Fibroblast of the aortic adventitia (primary cell): ENCODE results near the gene TNFRSF18. TPM values are rescaled to one million over a fixed set of nuclear protein-coding genes. Genes with fewer than 3 reads are reported as not detected.
A peak's percentile ranks its signal among the peaks of the same experiment; 100 is the strongest.

Experiments used
- DNase-seq: peaks from one replicate; pipeline ENCODE4 v3.0.0-alpha.2; 2010; ENCODE audit warnings: low read depth
- H3K4me3 ChIP-seq: 2 replicates; pipeline ENCODE4 v1.5.1; 2011; ENCODE audit warnings: low read depth, mild to moderate bottlenecking, control low read depth, low read length, moderate library complexity
- CTCF ChIP-seq: IDR thresholded peaks from 2 replicates; pipeline ENCODE4 v1.5.1; 2011; ENCODE audit warnings: mild to moderate bottlenecking, low read length, control low read depth, inconsistent platforms; ENCODE audit not compliant: insufficient read depth
- total RNA-seq: library from RNA; depleted of rRNA; stranded (reverse); fragments of >200 nt; gene quantifications from 2 replicates; pipeline ENCODE4 v1.2.3, GENCODE V29; 2012; ENCODE audit warnings: low replicate concordance

The TNFRSF18 gene
- not detected in 2 replicates for total RNA-seq

GRCh38 chr1:1206376-1206965, at the start of gene TNFRSF18:
Gene TNFRSF18, minus strand, starts transcription at chr1:1206592. Its CDS starts 21 bp downstream, at chr1:1206571.
- H3K4me3 ChIP-seq, result no peak within 1 kb of the TSS
- DNase-seq, result no peak
- no peak for TF ChIP-seq CTCF

GRCh38 chr1:1255611-1256010, 49.2 kb upstream of the TNFRSF18 start:
- no peak for TF ChIP-seq CTCF
- no peak for DNase-seq
- H3K4me3 ChIP-seq, result no peak overlapping the region

GRCh38 chr1:1255078-1255477, 48.7 kb upstream of the TNFRSF18 start:
- no peak overlapping the region for H3K4me3 ChIP-seq
- no peak for DNase-seq
- TF ChIP-seq CTCF, result no peak

GRCh38 chr1:1254667-1254998, 48.2 kb upstream of the TNFRSF18 start:
- peak; percentile 49 for DNase-seq
- TF ChIP-seq CTCF, result no peak
- H3K4me3 ChIP-seq, result no peak overlapping the region

- no peak for TF ChIP-seq CTCF
- DNase-seq, result no peak
- no peak overlapping the region for H3K4me3 ChIP-seq
Observed at GRCh38 chr1:1253972-1254666, 47.7 kb upstream of the TNFRSF18 start.

- no peak for TF ChIP-seq CTCF
- DNase-seq, result no peak
- no peak overlapping the region for H3K4me3 ChIP-seq
Observed at GRCh38 chr1:1253314-1253713, 46.9 kb upstream of the TNFRSF18 start.
